ENCODE measurements around the gene SYTL3.

The SYTL3 gene

DNA sequence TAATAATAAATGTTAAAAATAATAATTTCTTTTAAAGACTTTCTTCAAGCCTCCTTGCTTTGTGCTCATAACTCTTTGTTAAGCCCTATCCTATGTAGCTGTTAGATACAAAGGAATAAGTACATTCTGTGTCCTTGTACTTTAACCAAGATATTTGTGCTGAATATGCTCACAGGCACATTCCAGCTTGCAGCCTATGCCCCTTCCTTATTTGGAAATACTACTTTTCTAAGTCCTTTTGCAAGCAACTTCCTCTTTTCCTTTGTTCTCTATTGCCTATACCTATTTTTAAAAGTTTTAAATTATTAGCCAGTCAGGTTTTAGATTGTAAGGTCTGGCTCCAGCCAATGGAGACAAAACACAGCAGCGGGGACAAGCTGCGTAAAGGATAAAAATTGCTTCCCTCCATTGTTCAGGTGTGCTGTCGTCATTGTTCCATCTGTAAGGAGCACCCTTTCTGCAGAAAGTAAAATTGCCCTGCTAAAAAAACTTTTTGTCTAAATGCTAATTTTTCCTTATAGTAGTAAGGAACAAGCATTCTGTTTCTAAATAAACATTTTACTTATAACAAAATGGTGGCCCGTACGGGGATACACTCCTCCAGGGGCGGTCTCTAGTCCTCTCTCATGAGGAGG lies 80.2 kb downstream of the SYTL3 start:
- no peak for DNase-seq

- DNase-seq: no peak
These were observed 80.7 kb downstream of the SYTL3 start for GRCh38 chr6:158730541-158730907.

GRCh38 chr6:158735009-158735408 lies 85.2 kb downstream of the SYTL3 start:
- no peak for DNase-seq

GRCh38 chr6:158737082-158737709 lies 87.3 kb downstream of the SYTL3 start:
- DNase-seq: no peak

- DNase-seq: no peak
These were observed 88.1 kb downstream of the SYTL3 start for GRCh38 chr6:158737710-158738615.

DNA sequence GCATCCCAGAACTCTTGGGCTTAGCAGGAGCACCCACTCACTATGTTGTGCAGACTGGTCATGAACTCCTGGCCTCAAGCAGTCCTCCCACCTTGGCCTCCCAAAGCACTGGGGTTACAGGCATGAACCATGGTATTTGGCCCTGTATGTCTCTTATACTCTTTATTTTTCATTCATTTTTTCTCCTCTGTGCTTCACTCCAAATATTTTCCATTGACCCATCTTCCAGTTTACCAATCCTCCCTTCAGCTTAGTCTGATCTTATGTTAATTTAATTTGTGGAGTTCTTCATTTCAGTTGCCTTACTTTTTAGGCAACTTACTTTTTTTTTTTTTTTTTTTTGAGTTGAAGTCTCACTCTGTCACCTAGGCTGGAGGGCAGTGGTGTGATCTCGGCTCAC lies 89.8 kb downstream of the SYTL3 start:
- no peak for DNase-seq

DNA sequence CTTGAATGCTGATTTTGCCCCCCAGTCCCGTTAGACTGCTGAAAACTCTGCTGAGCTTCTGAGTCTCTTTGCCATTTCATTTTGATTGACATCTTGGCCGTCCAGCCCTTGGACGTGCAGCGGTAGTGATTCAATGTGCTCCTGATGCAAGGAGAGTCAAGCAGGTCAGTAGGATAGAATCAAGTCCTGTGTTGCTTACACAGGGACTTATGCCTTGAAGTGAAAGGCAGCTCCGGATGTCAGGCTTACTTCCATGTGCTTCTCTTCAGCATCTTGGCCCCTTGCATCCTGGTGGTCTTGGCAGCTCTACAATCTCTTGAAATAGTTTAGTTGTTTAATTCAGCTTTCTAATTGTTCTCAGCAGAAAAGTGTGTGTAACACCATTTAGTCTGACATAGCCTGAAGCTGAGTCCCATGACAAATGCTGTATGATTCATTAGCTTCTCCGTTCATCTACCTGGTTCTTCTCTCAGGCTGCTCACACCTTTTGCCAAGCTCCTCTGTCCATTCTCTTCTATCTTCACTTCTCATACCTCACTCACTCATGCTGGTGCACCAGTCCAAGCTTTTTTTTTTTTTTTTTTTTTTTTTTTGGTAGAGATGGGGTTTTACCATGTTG lies 93.3 kb downstream of the SYTL3 start:
- DNase-seq: no peak

DNA sequence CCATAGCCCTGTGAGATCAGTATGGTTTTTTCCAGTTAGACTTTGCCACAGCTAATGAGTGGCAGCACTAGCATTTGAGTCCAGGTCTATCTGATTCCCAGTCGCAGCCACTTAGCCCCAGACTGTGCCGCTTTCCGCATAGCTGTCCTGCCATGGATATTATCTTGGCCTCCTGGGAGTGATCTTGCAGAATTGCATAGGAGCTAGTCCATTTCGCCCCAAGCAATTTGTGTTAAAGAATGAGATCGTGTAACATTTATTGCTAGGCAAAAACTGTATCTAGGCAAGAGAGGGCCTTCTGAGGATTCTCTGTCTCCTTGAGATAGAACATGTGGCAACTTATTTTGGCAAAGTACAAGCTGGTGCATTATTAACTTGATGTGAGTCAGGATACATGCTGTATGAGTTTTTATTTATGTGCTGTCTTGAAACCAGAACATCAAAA lies 95.2 kb downstream of the SYTL3 start:
- no peak for DNase-seq

DNA sequence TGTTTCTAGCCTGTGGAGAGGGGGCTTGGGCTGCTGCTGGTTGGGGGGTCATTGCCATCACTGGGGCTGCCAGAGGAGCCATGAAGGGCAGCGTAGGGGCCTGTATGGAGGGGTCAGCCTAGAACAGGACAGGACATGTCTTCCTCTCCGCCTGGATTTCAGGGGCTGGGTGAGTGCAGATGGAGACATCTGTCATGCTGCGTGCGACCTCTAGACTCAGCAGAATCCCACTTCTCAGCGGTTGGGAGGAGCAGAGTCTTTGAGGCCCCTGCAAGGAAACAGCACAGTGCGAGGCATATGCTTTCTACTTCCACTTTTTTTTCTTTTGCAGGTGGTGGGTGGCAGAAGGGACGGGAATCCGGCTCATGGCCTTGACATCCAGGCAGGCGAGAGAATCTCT lies 101.4 kb downstream of the SYTL3 start:
- DNase-seq: no peak

DNA sequence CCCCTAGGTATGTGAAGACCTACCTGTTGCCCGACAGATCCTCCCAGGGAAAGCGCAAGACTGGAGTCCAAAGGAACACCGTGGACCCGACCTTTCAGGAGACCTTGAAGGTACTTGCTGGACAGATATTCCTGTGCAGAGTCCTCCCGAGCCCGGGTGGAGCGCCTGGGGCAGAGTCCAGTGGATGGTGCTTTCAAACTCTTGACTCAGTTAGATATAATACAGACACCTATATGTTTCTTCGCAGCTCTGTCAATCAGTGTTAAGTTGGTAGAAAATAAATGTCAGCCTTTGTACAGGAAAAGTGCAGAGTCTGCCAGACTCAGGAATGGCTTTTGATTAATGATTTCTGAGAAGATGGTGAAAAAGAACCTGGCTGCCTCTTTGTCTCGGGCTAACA lies 102.1 kb downstream of the SYTL3 start:
- DNase-seq: no peak

DNA sequence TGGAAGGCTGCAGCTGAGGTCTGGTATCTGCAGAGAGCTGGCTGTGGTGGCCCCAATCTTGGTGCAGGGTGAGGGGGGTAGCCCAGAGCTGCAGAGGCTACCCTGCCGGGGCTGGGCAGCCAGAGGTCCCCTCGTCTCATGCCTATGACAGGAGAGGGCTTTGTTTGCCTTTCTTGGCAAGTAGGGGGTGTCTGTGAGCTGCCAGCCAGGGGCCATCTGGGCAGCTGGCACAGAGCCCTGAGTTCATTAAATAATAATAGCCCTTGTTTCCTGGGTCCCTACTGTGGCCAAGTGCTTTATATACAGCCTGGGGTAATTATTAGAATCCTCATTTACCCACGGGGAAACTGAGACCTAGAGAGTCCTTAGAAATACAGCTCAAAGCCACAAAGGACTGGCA lies 102.8 kb downstream of the SYTL3 start:
- DNase-seq: no peak

DNA sequence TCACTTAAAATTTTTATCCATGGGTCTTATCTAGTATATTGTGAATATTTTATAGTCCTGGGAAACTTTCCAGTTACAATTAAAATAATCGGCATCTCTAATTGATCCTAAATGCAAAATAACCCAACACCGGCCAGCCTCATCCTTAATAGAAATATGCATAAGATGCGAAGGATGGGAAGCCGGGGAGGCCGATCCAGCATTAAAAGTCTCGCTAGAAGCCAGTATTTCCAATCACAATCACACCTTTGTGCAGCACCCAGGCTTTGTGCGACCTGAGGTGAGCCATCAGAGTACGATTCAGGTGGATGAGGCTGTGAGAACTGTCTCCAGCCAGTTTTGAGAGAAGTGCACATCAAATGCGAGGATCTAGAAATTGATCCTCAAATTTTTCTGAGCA lies 104.0 kb downstream of the SYTL3 start:
- no peak for DNase-seq

DNA sequence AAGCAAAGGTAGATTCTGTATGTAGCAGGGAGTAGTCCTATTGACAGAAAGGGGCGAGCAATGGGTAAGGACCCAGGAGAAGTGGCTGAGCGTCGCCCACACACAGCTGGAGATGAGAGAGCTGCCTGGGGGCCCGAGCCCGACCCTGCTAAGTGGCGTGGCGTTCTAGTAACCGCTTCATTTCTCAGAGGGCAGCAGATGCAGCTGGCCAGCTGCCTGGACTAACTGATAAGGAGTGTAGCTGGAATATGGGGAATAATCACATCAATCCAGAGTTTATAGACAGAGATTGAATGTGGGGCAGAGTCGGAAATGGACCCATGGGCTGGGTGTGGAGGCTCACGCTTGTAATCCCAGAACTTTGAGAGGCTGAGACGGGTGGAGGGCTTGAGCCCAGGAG lies 104.9 kb downstream of the SYTL3 start:
- no peak for DNase-seq

DNA sequence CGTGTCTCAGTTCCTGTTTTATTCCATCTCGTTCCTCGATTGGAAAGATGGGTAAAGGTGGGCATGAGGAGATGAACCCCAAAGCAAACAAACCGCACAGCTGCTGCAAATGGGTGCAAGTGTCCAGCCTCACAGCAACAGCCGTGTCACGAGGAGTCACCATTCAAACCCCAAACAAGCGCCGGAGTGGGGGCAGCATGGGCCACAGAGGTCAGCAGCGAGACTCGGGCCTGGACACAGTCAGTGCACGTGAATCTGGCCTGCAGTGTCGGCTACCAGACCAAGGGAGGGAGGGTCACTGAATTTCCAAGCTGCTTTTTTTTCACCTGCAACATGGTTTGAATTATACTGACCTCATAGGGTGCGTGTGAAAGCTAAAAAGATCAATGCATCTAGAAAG lies 105.8 kb downstream of the SYTL3 start:
- no peak for DNase-seq

DNA sequence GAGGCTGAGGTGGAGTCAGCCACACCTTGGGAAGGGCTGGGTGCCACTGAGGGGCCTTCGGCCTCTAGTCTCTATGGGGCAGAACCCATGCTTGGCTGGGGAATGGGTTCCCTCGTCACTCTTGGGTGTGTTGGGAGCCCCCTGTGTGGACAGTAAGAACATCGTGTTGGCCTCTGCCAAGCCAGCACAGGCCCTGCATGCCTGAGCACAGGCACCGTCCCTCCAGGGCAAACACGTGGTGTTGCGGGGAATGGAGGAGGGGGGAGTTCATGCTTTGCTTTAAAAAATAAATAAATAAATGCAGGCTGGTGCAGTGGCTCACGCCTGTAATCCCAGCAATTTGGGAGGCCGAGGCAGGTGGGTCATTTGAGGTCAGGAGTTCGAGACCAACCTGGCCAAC lies 106.3 kb downstream of the SYTL3 start:
- no peak for DNase-seq

DNA sequence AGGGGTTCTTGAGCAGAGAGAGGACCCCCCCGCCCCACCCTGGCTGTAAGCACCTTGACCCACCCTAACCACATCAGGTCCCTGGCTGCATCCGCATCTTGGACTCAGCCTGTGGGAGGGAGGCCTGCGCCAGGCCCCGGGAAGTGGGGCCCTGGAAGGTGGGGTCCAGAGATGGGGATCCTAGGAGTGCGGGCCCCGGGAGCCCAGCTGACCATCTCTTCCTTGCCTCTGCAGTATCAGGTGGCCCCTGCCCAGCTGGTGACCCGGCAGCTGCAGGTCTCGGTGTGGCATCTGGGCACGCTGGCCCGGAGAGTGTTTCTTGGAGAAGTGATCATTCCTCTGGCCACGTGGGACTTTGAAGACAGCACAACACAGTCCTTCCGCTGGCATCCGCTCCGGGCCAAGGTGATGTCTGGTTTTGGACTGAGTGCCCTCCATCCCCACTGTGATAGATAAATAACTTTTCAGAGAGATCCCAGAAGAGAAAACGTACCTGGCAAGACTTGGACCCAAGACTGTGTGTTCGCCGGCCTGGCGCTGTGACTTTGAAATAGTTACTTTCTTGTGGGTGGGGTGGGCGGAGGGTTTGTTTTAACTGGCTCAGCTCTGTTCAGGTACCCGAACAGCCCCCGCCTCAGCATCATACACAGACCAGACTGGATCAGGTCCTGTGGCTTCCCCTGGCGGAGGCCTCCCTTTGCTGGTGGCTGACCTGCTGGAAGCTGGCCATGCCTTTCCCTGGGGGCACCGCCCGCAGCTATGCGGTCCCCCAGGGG lies 107.3 kb downstream of the SYTL3 start:
- no peak for DNase-seq

DNA sequence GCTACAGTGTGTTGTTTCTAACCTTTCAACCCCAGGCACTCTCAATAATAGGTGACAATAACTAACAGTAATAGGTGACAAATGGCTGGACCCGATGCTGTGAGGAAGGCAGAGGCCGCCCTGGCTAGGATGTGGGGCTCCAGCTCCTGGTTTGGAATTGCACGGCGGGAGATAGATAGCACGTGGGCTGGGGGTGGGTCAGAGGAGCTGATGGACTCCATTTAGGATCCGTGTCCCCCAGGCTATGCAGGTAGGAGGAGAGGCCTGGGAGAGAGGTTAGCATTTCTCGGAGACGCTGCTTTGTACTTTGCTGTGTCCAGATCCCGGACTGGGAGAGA lies 107.9 kb downstream of the SYTL3 start:
- no peak for DNase-seq

GRCh38 chr6:158758451-158758860 lies 108.6 kb downstream of the SYTL3 start:
- no peak for DNase-seq

DNA sequence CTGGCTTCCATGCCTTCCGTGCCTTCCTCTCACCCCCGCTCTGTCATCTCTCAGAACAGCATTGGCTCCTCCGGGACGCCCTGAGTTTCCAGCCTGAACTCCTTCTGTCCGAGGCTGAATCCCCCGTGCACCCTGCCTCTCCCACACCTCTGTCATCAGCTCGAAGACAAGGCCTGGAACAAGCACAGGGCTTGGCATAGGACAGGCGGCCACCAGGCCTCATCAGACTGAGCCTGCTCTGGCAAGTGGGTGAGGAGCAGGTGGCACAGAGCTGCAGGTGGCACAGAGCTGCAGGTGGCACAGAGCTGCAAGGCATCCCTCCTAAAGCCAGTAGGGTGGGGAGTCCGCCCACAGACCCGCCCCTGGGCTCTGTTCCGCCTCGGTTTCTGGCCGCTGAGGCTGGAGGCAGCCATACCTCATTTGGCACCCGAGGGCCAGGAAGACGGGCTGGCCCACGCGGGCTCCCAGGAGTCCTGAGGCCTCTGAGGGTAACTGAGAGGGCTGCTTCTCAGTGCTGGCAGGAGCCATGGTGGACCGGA lies 109.2 kb downstream of the SYTL3 start:
- no peak for DNase-seq

GRCh38 chr6:158759966-158760617 lies 110.2 kb downstream of the SYTL3 start:
- no peak for DNase-seq

DNA sequence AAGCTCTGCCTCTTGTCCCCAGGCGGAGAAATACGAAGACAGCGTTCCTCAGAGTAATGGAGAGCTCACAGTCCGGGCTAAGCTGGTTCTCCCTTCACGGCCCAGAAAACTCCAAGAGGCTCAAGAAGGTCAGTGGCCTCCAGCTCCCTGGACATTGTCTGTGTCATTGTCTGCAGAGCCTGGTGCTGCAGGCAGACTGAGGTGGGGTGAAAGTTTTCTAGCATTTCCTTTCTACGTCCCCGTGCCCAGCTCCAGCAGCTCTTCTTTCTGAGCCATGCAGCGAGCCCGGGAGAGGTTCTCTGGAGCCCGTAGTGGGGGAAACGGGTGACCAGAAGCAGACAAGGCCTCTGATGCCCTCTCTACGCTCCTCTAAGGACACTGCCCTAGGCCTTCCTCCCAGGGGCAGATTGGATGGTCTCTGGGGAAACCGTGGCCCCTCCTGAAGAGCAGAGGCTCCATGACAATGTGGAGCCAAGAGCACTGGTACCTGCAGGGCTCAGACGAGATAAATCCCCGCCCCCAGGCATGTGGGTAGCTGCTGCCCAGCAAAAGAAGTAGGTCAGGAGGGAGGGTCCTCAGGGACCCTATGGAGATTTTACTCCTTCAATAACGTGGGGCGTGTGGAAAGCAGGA lies 110.9 kb downstream of the SYTL3 start:
- no peak for DNase-seq

DNA sequence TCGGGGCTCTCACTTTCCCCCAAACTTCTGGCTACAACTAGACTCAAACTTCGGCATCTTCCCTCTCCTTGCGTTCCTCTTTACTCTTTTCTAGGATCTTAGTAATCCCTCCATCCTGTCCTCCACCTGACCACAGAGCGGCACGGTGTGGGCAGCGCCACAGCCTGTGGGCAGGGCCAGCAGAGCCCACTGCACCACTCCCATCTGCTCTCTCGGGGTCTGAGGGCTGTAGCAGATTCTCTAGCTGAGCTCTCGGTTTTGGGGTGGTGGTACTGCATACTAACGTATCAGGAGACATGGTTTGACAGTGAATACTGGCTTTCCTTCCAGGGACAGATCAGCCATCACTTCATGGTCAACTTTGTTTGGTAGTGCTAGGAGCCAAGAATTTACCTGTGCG lies 111.9 kb downstream of the SYTL3 start:
- DNase-seq: no peak
